GM20000 (cell line): ENCODE data around the gene KLHL29.
A peak's percentile ranks its signal among the peaks of the same experiment; 100 is the strongest.

ENCODE experiments used
- DNase-seq: peaks from one replicate; pipeline ENCODE4 v3.0.0; 2012; ENCODE audit warnings: low spot score
- TF ChIP-seq, protein P1 (sequence below): IDR thresholded peaks from 2 replicates; pipeline ENCODE4 v1.5.1; 2012; ENCODE audit warnings: mild to moderate bottlenecking, control low read depth; ENCODE audit errors: extremely low read depth, missing control alignments

KLHL29 gene

DNA sequence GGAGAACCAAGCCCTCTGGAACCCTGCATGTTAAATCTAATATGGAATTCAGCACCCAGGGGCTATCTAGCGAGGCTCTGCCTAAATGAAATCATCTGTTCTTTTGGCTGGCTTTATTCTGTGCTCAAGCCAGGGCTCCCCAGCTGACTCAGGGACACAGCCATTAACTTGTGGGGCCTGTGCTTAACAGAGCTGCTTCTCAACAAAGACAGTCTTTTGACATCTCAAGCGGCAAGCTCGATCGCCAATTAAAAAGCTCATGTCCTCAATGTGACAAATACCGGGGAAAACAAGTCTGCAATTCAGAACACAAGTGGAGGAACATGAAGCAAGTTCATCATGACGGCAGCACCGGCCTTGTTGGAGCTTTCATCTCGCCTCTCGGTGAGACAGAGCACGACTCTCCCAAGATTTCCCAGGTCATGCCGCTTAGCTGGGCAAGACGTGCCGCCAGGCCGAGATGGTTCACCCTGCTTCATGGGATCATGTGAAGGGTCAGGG is 64.9 kb downstream of the KLHL29 start:
- DNase-seq: no peak
- TF ChIP-seq, protein P1, sequence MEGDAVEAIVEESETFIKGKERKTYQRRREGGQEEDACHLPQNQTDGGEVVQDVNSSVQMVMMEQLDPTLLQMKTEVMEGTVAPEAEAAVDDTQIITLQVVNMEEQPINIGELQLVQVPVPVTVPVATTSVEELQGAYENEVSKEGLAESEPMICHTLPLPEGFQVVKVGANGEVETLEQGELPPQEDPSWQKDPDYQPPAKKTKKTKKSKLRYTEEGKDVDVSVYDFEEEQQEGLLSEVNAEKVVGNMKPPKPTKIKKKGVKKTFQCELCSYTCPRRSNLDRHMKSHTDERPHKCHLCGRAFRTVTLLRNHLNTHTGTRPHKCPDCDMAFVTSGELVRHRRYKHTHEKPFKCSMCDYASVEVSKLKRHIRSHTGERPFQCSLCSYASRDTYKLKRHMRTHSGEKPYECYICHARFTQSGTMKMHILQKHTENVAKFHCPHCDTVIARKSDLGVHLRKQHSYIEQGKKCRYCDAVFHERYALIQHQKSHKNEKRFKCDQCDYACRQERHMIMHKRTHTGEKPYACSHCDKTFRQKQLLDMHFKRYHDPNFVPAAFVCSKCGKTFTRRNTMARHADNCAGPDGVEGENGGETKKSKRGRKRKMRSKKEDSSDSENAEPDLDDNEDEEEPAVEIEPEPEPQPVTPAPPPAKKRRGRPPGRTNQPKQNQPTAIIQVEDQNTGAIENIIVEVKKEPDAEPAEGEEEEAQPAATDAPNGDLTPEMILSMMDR: no peak

DNA sequence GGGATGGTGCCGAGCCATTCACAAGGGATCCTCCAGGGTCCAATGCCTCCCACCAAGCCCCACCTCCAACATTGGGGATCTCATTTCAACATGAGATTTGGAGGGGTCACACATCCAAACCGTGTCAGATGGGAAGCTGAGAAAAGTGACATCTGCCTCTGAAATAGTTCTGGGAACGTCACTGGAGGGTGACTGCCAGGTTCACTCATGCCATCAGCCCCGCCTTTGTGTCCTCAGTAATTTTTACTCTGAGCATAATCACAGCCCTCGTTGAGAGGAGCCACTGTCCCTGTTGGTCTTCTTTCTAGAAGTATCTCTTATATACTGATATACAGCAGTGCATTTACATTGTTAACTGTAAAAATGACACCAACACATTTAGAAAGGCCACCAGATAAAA is 67.4 kb downstream of the KLHL29 start:
- TF ChIP-seq, protein P1: no peak
- no peak for DNase-seq

DNA sequence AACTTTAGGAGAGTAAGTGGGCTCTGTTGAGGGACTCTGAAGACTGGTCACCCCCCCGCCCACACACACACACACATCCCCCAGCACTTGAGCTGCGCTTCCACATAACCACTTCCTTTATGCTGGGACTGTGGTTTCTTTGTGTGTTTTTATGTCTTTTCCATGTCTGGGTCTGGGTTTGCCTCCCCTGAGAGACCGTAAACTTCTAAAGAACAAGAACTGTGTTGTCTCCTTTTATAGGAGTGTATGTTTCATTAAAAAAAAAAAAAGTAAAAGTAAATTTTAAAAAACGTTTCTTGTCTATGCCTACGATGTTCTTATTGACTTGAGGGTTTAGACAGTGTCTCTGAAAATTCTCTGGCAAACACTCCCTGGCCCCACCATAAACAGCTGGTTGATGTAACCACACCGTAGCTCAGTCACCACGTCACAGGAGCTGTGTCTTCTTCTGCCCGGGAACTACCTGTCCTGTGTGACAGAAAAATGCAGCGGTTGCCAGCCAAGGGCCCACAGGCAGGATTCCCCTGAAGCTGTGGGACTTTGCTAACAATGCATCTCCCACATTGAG is 68.0 kb downstream of the KLHL29 start:
- DNase-seq: peak; percentile 25
- TF ChIP-seq, protein P1: no peak

DNA sequence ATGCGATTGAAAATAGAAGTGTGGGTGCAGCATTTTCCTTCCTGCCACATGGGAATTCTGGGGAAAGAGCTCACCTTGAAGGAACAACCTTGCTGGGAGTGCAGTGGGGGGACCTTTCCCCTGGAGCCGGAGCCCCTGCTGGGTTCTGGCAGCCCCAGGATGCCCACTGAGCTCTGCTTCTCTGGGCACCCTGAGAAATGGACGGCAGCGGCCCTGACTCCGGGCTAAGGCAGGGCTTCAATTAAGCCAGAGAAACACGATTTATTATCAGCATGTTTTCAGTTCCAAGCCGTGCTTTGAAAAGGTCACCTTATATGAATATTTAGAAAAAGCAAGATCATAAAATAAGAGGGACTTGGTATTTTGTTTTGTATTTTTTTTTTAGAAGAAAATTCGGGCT is 68.5 kb downstream of the KLHL29 start:
- no peak for DNase-seq
- TF ChIP-seq, protein P1: no peak

DNA sequence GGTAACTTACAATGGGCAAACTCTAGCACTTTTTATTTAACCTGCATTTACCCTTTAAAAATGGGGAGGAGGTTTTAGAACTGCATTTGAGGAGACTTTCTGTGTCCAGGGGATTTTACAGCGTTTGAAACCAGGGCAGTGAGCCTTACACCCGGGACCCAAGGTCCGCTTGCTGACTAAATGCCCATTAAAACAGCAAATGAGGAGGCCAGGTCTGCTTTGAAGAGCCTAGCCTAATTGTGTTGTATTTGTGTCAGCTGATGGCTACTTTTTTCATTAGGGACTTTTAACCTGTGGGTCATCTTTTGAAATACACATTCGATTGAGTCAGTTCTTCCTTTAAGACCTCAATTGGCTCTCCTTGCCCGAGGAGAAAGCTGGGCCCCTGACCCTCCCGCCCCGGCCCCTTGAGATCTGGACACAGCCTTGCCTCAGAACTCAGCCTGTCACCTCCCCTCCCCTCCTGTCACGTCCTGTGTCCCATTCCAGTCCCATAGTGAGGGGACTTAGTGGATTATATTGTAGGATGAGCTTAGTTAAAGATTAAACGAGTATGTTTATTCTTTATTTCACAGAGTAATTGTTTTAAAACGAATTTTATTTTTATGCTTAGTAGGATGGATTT is 69.0 kb downstream of the KLHL29 start:
- TF ChIP-seq, protein P1: no peak
- DNase-seq: no peak

DNA sequence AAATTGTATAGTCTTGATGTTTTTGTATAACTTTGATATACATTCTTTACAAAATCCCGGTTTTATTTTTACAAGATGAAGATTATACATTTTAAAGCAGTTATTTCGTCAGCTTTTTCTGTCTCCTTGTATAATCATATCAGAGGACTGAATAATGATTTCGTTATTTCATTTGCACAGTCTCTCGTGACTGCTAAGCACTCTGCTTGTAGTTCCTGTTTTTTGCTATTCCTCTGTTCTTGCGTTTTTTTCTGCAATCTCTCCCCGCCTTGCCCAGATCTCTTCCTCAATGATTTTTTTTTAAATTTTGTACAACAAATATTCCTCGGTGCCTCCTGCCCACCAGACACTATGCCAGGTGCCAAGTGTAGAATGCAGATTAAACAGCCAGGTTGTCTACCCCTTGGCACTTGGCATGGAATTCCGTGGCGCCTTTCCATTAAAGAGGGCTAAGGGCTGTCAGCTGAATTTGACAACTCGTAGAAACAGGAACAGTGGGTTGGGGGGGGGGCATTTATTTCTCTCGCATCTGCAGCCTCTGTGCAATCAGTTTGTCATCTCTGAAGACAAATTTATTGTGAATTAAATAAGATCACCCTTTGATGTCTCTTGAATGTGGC is 69.6 kb downstream of the KLHL29 start:
- TF ChIP-seq, protein P1: no peak
- DNase-seq: no peak

DNA sequence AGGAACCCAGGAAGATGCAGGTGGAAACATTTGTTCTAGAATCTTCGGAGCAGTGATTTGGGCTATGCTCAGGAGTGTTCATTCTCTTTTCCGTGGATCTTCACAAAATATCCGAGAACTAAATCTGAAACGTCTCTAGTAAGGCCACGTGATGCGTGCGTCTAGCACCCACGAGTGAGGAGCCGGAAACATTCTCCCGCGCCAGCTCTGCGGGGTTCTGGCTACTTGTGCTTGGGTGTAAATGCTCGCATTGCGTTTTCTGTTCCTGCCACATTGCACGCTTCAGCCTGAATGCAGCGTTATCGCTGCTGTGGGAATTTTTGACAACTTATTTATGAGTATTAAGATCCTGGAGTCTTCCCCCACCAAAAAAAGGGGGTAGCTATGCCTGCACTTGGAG is 71.4 kb downstream of the KLHL29 start:
- TF ChIP-seq, protein P1: no peak
- no peak for DNase-seq
